HepG2 (cell line): ENCODE measurements around the gene OSBPL9. TPM values are rescaled to one million over a fixed set of nuclear protein-coding genes. Genes with fewer than 3 reads are reported as not detected.

Experiments used
- ATAC-seq: fragments of 200-7000 bp; cut with Tn5 transposase; 3 replicates; pipeline ENCODE4 v1.9.1; 2020; ENCODE audit warnings: mild to moderate bottlenecking, moderate library complexity
- BruUV-seq: library from RNA; stranded (reverse); fragments of 400-500 nt; replicated peaks from 2 replicates; lab custom pipeline; 2021; lab: Mats Ljungman, UMichigan
- CTCF ChIA-PET: fragments of 300-600 bp; formaldehyde crosslinking; extraction: SDS; loops from one replicate; lab custom pipeline; 2021; ENCODE audit warnings: low total read pairs, inconsistent platforms, low intra/inter-chr PET ratio; lab: Yijun Ruan, JAX
- POLR2A ChIA-PET: fragments of 350-600 bp; sonication (Branson Sonifier 250); formaldehyde crosslinking; loops from one replicate; lab custom pipeline; 2020; ENCODE audit warnings: antibody characterized with exemption, inconsistent platforms; lab: Yijun Ruan, JAX
- DNase-seq: peaks from one replicate; pipeline ENCODE4 v3.0.0-alpha.2; 2015; ENCODE audit warnings: low spot score
- FAIRE-seq: peaks from 3 replicates; lab custom pipeline; 2011; peaks lifted over from hg19 to GRCh38; lab: Jason Lieb, UNC
- H2AFZ ChIP-seq: one replicate; pipeline ENCODE4 v1.6.1; 2011; ENCODE audit warnings: low read length, inconsistent platforms
- H3K27ac ChIP-seq: fragments of 300-600 bp; 3 replicates; pipeline ENCODE4 v1.8.0; 2011; ENCODE audit warnings: mixed run types, mild to moderate bottlenecking, mixed read lengths, low read length, inconsistent platforms; ENCODE audit not compliant: insufficient read depth; ENCODE audit errors: extremely low read length
- H3K27me3 ChIP-seq, 2 experiments: fragments of 200-600 bp in 1 of 2; 2 replicates in 1 of 2; 3 replicates in 1 of 2; pipeline versions ENCODE4 v1.6.0 to v1.8.0; 2011; ENCODE audit warnings: low read length in 2 of 2, mild to moderate bottlenecking in 2 of 2, moderate library complexity in 2 of 2, inconsistent platforms in 1 of 2; ENCODE audit not compliant: insufficient read depth in 2 of 2, control insufficient read depth in 1 of 2
- H3K36me3 ChIP-seq, 2 experiments: fragments of 200-600 bp in 1 of 2; replicated peaks in 1 of 2; 2 replicates in 1 of 2; 3 replicates in 1 of 2; pipeline versions ENCODE4 v1.5.1 to v1.8.0; 2011; ENCODE audit warnings: low read length in 2 of 2, inconsistent platforms in 1 of 2; ENCODE audit not compliant: insufficient read depth in 2 of 2, control insufficient read depth in 1 of 2
- H3K4me1 ChIP-seq: 2 replicates; pipeline ENCODE4 v1.5.1; 2012; ENCODE audit warnings: low read length, inconsistent platforms; ENCODE audit not compliant: insufficient read depth
- H3K4me2 ChIP-seq: 2 replicates; pipeline ENCODE4 v1.6.0; 2011; ENCODE audit warnings: low read depth, low read length, inconsistent platforms
- H3K4me3 ChIP-seq, 3 experiments: fragments of 200-600 bp in 1 of 3; sonication (generic), shearing (Covaris generic) in 1 of 3; replicated peaks in 1 of 3; 2 replicates each; pipeline ENCODE4 v1.5.1; 2011 to 2016; ENCODE audit warnings: low read length in 3 of 3, inconsistent platforms in 2 of 3, low read depth in 2 of 3, mild to moderate bottlenecking in 2 of 3, control low read depth in 1 of 3, mixed read lengths in 1 of 3; ENCODE audit not compliant: insufficient read depth in 1 of 3
- H3K79me2 ChIP-seq: one replicate; pipeline ENCODE4 v1.6.1; 2011; ENCODE audit warnings: low read length, inconsistent platforms; ENCODE audit not compliant: insufficient read depth
- H3K9ac ChIP-seq: 2 replicates; pipeline ENCODE4 v1.6.0; 2011; ENCODE audit warnings: mild to moderate bottlenecking, low read depth, low read length, inconsistent platforms; ENCODE audit not compliant: insufficient read depth
- H3K9me3 ChIP-seq: 2 replicates; pipeline ENCODE4 v1.5.1; 2012; ENCODE audit warnings: mild to moderate bottlenecking, low read length
- H4K20me1 ChIP-seq: 2 replicates; pipeline ENCODE4 v1.6.0; 2011; ENCODE audit warnings: inconsistent platforms, mild to moderate bottlenecking, low read length, moderate library complexity; ENCODE audit not compliant: insufficient read depth
- ARHGAP35 ChIP-seq: sonication (generic); formaldehyde crosslinking; IDR thresholded peaks from 2 replicates; pipeline ENCODE4 v1.9.0; 2022; ENCODE audit warnings: mild to moderate bottlenecking, inconsistent platforms, moderate library complexity, missing genetic modification reagents, borderline replicate concordance
- CREBL2 ChIP-seq: sonication (generic); formaldehyde crosslinking; IDR thresholded peaks from 2 replicates; pipeline ENCODE4 v1.8.1; 2023; ENCODE audit warnings: missing genetic modification reagents, mild to moderate bottlenecking, borderline replicate concordance
- HNF1B ChIP-seq: sonication (generic); formaldehyde crosslinking; IDR thresholded peaks from 2 replicates; pipeline ENCODE4 v1.5.1; 2020; ENCODE audit warnings: mild to moderate bottlenecking, moderate library complexity, missing genetic modification reagents
- IKZF4 ChIP-seq: sonication (generic); formaldehyde crosslinking; IDR thresholded peaks from 2 replicates; pipeline ENCODE4 v1.5.1; 2020; ENCODE audit warnings: borderline replicate concordance, mild to moderate bottlenecking, low read depth, missing genetic modification reagents; ENCODE audit errors: not compliant biosample characterization
- NFE2L1 ChIP-seq: sonication (generic); formaldehyde crosslinking; IDR thresholded peaks from 2 replicates; pipeline ENCODE4 v1.4.0; 2020; ENCODE audit warnings: missing genetic modification reagents, mild to moderate bottlenecking, borderline replicate concordance
- RFX1 ChIP-seq: fragments of 450-650 bp; IDR thresholded peaks from 2 replicates; pipeline ENCODE4 v1.6.1; 2017
- ZFP82 ChIP-seq: sonication (generic); formaldehyde crosslinking; IDR thresholded peaks from 2 replicates; pipeline ENCODE4 v1.5.1; 2020; ENCODE audit warnings: mild to moderate bottlenecking, missing genetic modification reagents, borderline replicate concordance
- ZNF205 ChIP-seq: IDR thresholded peaks from 2 replicates; pipeline ENCODE4 v1.6.1; 2018; ENCODE audit warnings: missing biosample characterization, missing genetic modification reagents
- ZNF235 ChIP-seq: sonication (generic); formaldehyde crosslinking; IDR thresholded peaks from 2 replicates; pipeline ENCODE4 v1.8.1; 2023; ENCODE audit warnings: mild to moderate bottlenecking, missing genetic modification reagents, borderline replicate concordance
- ZNF556 ChIP-seq: sonication (generic); formaldehyde crosslinking; IDR thresholded peaks from 2 replicates; pipeline ENCODE4 v1.4.0; 2020; ENCODE audit warnings: mild to moderate bottlenecking, missing genetic modification reagents, borderline replicate concordance
- ZSCAN21 ChIP-seq: sonication (generic); formaldehyde crosslinking; IDR thresholded peaks from 2 replicates; pipeline ENCODE4 v1.8.0; 2022; ENCODE audit warnings: mild to moderate bottlenecking, missing genetic modification reagents, moderate library complexity, borderline replicate concordance
- WGBS: methylation state at CpG from one replicate; pipeline ENCODE4 v1.1.6; 2017; ENCODE audit warnings: low lambda C conversion rate; 5-methylcytosine and 5-hydroxymethylcytosine counted together
- in situ Hi-C: cut with HindIII; loops from 2 replicates; pipeline ENCODE4 v1.10.0; 2017; ENCODE audit warnings: low pct_unique_long_range_greater_than_20kb; ENCODE audit not compliant: extremely low pct_ligation_motif_present
- intact Hi-C: fragments of 100-400 bp; cut with micrococcal nuclease; formaldehyde crosslinking; loops from one replicate; pipeline ENCODE4 v1.10.0; 2022; ENCODE audit not compliant: unreplicated experiment
- polyA plus RNA-seq, 8 experiments: library from polyadenylated mRNA; depleted of rRNA in 3 of 8; stranded (reverse) in 7 of 8; unstranded in 1 of 8; fragments of >200 nt; fragmentation: Illumina TruSeq in 4 of 8; extraction: Trizol in 4 of 8; gene quantifications; 2 replicates each; pipeline versions ENCODE4 v1.2.1 to v1.2.3, GENCODE V29; 2011 to 2016; ENCODE audit warnings: low read depth in 4 of 8, missing spikeins in 1 of 8, mixed read lengths in 1 of 8; ENCODE audit not compliant: insufficient read depth in 1 of 8
- total RNA-seq, 5 experiments: library from RNA; depleted of rRNA; stranded (reverse); fragments of >200 nt; fragmentation: Illumina TruSeq; extraction: Trizol; gene quantifications; 2 replicates each; pipeline ENCODE4 v1.2.3, GENCODE V29; 2016; ENCODE audit warnings: low read depth in 1 of 5

The OSBPL9 gene
- total and polyA plus RNA-seq, 2 of the 13 experiments (the other 11 are each of a cell fraction or from before 2014, with no cell fraction given) = 83.6 to 142 TPM

- TF ChIP-seq ZSCAN21 (CRISPR knock-in tag) (no peak), HNF1B (CRISPR knock-in tag) (no peak), RFX1 (no peak), ARHGAP35 (no peak), NFE2L1 (CRISPR knock-in tag) (no peak), ZNF556 (no peak), CREBL2 (CRISPR knock-in tag) (no peak)
These were observed 101.0 kb downstream of the OSBPL9 start (continued) for GRCh38 chr1:51717842-51718241.

GRCh38 chr1:51719146-51719545 lies 102.3 kb downstream of the OSBPL9 start:
- POLR2A ChIA-PET = interaction anchor here (0.6 kb wide), 1 partner anchor 896 kb away, joined by 3 read pairs; no protein-coding TSS in a partner anchor
- H3K4me3 ChIP-seq = no peak overlapping the region
- BruUV-seq = no TSS peak
- H3K27ac ChIP-seq = no peak overlapping the region
- H3K36me3 ChIP-seq = no peaks in the 10 kb centered on the region; a peak in 1 of 5 replicates
- no peaks in the 10 kb centered on the region for H3K9me3 ChIP-seq
- intact Hi-C loops = no loop called here
- H4K20me1 ChIP-seq = no peaks in the 10 kb centered on the region
- no peak overlapping the region for H2AFZ ChIP-seq
- no peaks in the 10 kb centered on the region for H3K4me1 ChIP-seq
- TF ChIP-seq ZNF205 (no peak), IKZF4 (no peak), ZNF235 (no peak), ZFP82 (CRISPR knock-in tag) (no peak)
- TF ChIP-seq, all 625 proteins: peak for 0
- no peak for DNase-seq
- Histone ChIP-seq H3K79me2 (no peaks in the 10 kb centered on the region), H3K27me3 (no peaks in the 10 kb centered on the region), H3K9ac (no peak overlapping the region), H3K4me2 (no peak overlapping the region)
- FAIRE-seq = no peak
- CTCF ChIA-PET = no interaction called here
- in situ Hi-C loops = no loop called here
- ATAC-seq = no peak
- WGBS = 86% methylated on average over 2 of the region's 2 CpGs
